ENCODE data around the gene CEP85L. TPM values are rescaled to one million over a fixed set of nuclear protein-coding genes. Genes with fewer than 3 reads are reported as not detected.

CEP85L gene
- total and polyA plus RNA-seq, 10 of the 15 experiments (the other 5 are each of a cell fraction or from before 2014, with no cell fraction given): 1.8 to 10.9 (median 7.1) TPM

GRCh38 chr6:118464620-118465019 lies 186.8 kb downstream of the CEP85L start:
- H3K27me3 ChIP-seq (replicated peaks in 1 of 2; ENCODE audit: control insufficient read depth in 2 of 2, insufficient read depth in 2 of 2, low read length in 1 of 2): no peaks in the 10 kb centered on the region
- intact Hi-C loops (cut with micrococcal nuclease; ENCODE audit: unreplicated experiment) (no loop called here), in situ Hi-C loops (cut with MboI) (no loop called here)
- SMC1A ChIA-PET (ENCODE audit: uncharacterized antibody, unreplicated experiment): no interaction called here
- ATAC-seq: no peak
- H3K4me2 ChIP-seq (ENCODE audit: control insufficient read depth, insufficient read depth): no peak overlapping the region
- DNase-seq (ENCODE audit: low read depth, low spot score): no peak
- H2AFZ ChIP-seq (ENCODE audit: control insufficient read depth, low read depth, low read length): no peak overlapping the region
- no peak overlapping the region for H3K4me3 ChIP-seq
- H3K27ac ChIP-seq (ENCODE audit: control insufficient read depth, insufficient read depth): no peak overlapping the region
- H3K9ac ChIP-seq (ENCODE audit: control insufficient read depth, insufficient read depth, low read length): no peak overlapping the region
- H3K79me2 ChIP-seq (ENCODE audit: control insufficient read depth, insufficient read depth, low read length): no peaks in the 10 kb centered on the region
- no peaks in the 10 kb centered on the region for H3K9me3 ChIP-seq (replicated peaks; ENCODE audit: control insufficient read depth, insufficient read depth, low read length)
- 93% methylated on average over 2 of the region's 2 CpGs for WGBS (ENCODE audit: insufficient coverage, insufficient replicate concordance, low lambda C conversion rate, missing lambda C conversion rate)
- H3K4me1 ChIP-seq (ENCODE audit: control insufficient read depth, insufficient read depth, low read length): no peaks in the 10 kb centered on the region
- H4K20me1 ChIP-seq (ENCODE audit: control insufficient read depth, insufficient read depth): no peaks in the 10 kb centered on the region
- BruUV-seq (replicated peaks): no TSS peak
- POLR2A ChIA-PET: no interaction called here
- CTCF ChIA-PET: interaction anchor here (1.0 kb wide), 1 partner anchor 47 kb away, joined by 3 read pairs; no protein-coding TSS in a partner anchor
- RAD21 ChIA-PET (ENCODE audit: unreplicated experiment): no interaction called here
- no peak for FAIRE-seq
- peaks cover 0 to 11% of the 10 kb centered on the region in 2 experiments; a peak in 1 of 4 replicates for H3K36me3 ChIP-seq (ENCODE audit: control insufficient read depth in 2 of 2, insufficient read depth in 2 of 2, low read length in 1 of 2)
- TF ChIP-seq, protein P1, sequence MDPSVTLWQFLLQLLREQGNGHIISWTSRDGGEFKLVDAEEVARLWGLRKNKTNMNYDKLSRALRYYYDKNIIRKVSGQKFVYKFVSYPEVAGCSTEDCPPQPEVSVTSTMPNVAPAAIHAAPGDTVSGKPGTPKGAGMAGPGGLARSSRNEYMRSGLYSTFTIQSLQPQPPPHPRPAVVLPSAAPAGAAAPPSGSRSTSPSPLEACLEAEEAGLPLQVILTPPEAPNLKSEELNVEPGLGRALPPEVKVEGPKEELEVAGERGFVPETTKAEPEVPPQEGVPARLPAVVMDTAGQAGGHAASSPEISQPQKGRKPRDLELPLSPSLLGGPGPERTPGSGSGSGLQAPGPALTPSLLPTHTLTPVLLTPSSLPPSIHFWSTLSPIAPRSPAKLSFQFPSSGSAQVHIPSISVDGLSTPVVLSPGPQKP (IDR thresholded peaks at IDR 0.05; ENCODE audit: low read depth, low read length): no peak
- TF ChIP-seq SIX5 (IDR thresholded peaks at IDR 0.05; ENCODE audit: low read depth, low read length, severe bottlenecking) (no peak), MTA3 (IDR thresholded peaks at IDR 0.05; ENCODE audit: borderline replicate concordance, low read length) (no peak), NR2F1 (conservative IDR thresholded peaks at IDR 0.05) (no peak), SUPT20H (IDR thresholded peaks at IDR 0.05; ENCODE audit: borderline replicate concordance, control insufficient read depth, low read depth, low read length) (no peak), CBFB (IDR thresholded peaks at IDR 0.05; ENCODE audit: low read depth) (no peak), SREBF1 (IDR thresholded peaks at IDR 0.05; ENCODE audit: low read length) (no peak), MTA2 (IDR thresholded peaks at IDR 0.05; ENCODE audit: low read depth) (no peak), STAT1 (conservative IDR thresholded peaks at IDR 0.05) (no peak), NR2C2 (IDR thresholded peaks at IDR 0.05; ENCODE audit: borderline replicate concordance, control insufficient read depth, insufficient read length, low read depth) (no peak), RAD21 (IDR thresholded peaks at IDR 0.05; ENCODE audit: insufficient read depth, low read depth, low read length) (no peak), ZNF687 (IDR thresholded peaks at IDR 0.05) (no peak), EGR1 (IDR thresholded peaks at IDR 0.05; ENCODE audit: borderline replicate concordance in 1 of 2, low read depth in 2 of 2, low read length in 2 of 2) (no peak), SRF (IDR thresholded peaks at IDR 0.05; ENCODE audit: low read depth in 2 of 2, low read length in 2 of 2) (no peak)
- TF ChIP-seq, protein P2, sequence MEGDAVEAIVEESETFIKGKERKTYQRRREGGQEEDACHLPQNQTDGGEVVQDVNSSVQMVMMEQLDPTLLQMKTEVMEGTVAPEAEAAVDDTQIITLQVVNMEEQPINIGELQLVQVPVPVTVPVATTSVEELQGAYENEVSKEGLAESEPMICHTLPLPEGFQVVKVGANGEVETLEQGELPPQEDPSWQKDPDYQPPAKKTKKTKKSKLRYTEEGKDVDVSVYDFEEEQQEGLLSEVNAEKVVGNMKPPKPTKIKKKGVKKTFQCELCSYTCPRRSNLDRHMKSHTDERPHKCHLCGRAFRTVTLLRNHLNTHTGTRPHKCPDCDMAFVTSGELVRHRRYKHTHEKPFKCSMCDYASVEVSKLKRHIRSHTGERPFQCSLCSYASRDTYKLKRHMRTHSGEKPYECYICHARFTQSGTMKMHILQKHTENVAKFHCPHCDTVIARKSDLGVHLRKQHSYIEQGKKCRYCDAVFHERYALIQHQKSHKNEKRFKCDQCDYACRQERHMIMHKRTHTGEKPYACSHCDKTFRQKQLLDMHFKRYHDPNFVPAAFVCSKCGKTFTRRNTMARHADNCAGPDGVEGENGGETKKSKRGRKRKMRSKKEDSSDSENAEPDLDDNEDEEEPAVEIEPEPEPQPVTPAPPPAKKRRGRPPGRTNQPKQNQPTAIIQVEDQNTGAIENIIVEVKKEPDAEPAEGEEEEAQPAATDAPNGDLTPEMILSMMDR (IDR thresholded peaks at IDR 0.05 in 2 of 3, conservative IDR thresholded peaks at IDR 0.05 in 1 of 3; ENCODE audit: control insufficient read depth in 2 of 3, extremely low read depth in 1 of 3, insufficient read depth in 1 of 3, low read depth in 3 of 3, low read length in 3 of 3): no peak
- TF ChIP-seq, protein P3, sequence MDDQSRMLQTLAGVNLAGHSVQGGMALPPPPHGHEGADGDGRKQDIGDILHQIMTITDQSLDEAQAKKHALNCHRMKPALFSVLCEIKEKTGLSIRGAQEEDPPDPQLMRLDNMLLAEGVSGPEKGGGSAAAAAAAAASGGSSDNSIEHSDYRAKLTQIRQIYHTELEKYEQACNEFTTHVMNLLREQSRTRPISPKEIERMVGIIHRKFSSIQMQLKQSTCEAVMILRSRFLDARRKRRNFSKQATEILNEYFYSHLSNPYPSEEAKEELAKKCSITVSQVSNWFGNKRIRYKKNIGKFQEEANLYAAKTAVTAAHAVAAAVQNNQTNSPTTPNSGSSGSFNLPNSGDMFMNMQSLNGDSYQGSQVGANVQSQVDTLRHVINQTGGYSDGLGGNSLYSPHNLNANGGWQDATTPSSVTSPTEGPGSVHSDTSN (IDR thresholded peaks at IDR 0.05; ENCODE audit: insufficient replicate concordance, low read depth, low read length): no peak

All from GM12878 (cell line).